ENCODE measurements around the gene NEDD8.

NEDD8 gene

DNA sequence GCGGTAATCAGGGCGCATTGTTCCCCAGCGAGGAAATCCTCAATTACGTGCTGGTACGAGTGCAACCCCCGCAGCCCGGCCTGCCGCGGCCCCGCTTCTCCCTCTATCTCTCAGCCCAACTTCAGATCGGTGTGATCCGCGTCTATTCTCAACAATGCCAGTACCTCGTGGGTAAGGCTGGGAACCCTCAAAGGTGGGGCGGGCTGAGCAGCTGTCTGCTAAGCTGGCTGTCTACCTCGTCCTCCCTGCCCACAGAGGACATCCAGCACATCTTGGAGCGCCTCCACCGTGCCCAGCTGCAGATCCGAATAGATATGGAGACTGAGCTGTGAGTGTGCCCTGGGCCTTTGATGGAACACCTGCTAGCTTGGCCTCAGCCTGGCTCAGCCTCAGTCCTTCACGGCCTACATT, 59.3 kb downstream of the NEDD8 start:
- no peak for TF ChIP-seq ZFX (IDR thresholded peaks at IDR 0.05; ENCODE audit: borderline replicate concordance)
- TF ChIP-seq, protein P1, sequence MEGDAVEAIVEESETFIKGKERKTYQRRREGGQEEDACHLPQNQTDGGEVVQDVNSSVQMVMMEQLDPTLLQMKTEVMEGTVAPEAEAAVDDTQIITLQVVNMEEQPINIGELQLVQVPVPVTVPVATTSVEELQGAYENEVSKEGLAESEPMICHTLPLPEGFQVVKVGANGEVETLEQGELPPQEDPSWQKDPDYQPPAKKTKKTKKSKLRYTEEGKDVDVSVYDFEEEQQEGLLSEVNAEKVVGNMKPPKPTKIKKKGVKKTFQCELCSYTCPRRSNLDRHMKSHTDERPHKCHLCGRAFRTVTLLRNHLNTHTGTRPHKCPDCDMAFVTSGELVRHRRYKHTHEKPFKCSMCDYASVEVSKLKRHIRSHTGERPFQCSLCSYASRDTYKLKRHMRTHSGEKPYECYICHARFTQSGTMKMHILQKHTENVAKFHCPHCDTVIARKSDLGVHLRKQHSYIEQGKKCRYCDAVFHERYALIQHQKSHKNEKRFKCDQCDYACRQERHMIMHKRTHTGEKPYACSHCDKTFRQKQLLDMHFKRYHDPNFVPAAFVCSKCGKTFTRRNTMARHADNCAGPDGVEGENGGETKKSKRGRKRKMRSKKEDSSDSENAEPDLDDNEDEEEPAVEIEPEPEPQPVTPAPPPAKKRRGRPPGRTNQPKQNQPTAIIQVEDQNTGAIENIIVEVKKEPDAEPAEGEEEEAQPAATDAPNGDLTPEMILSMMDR (IDR thresholded peaks at IDR 0.05), result no peak
- no peak overlapping the region for H3K27ac ChIP-seq

DNA sequence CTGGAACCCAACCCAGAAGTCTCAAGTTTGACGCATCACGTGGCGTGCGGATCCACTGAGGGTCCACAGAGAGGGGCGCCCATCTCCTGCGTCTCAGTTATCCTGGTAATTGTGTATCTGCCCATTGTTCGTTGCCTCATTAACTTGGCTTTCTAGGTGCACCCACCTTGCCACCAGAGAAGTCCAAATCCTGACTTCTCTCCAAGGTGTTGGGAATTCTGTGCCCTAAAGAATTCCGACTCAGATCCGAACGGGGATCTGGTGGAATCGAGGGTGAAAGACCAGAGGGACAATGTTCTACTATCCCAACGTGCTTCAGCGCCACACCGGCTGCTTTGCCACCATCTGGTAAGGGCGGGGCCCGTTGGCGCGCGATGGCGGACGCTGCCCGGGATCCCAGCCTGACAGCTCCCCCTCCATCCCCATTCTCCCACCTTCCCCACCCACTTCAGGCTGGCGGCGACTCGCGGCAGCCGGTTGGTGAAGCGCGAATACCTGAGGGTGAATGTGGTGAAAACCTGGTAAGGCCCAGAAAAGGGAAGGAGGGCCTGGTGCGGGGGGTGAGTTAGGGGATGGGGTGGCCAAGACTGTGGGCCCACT, 59.8 kb downstream of the NEDD8 start:
- no peak for TF ChIP-seq ZFX (IDR thresholded peaks at IDR 0.05; ENCODE audit: borderline replicate concordance)
- TF ChIP-seq, protein P1 (IDR thresholded peaks at IDR 0.05), result no peak
- no peak overlapping the region for H3K27ac ChIP-seq

DNA sequence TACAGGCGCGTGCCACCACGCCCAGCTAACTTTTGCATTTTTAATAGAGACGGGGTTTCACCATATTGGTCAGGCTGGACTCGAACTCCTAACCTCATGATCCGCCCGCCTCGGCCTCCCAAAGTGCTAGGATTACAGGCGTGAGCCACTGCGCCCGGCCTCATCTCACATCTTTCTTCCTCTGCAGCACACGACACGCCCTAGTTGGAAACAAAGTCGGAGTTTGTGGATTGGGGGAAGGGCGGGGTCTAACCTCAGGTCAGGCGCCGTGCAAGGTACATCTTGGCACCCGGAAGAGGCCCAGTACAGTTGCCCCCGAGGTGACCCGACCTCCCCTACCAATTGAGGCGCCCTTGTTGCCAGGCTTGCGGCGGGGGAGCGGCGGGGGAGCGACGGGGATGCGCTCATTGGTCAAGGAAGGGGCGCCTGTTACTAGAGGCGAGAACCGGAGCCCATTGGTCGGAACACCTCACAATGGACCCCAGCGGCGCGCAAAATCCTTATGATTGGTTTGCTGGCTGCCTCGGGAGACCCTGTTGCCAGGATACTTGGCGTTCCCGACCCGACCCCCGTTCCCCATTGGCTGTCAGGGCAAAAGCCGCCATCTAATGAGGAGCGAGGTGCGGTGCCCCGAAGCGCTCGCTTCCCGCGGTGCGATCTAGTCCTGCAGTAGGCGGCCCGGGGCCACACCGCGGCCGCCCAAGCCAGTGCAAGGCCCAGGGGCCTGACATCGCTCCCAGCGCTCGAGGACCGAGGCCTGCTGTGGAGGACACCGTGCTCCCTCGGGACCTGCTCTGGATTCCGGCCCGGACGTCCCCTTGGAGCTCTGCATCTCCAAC, 60.5 kb downstream of the NEDD8 start, which contains the start of gene REC8:
Gene REC8, plus strand, starts transcription at position 659 of the 839 bp plus-strand sequence. CDS start 473 bp downstream, outside the sequence.
- TF ChIP-seq ZFX (IDR thresholded peaks at IDR 0.05; ENCODE audit: borderline replicate concordance), result no peak
- TF ChIP-seq, protein P1 (IDR thresholded peaks at IDR 0.05), result no peak
- no peak within 1 kb of the TSS for H3K27ac ChIP-seq

DNA sequence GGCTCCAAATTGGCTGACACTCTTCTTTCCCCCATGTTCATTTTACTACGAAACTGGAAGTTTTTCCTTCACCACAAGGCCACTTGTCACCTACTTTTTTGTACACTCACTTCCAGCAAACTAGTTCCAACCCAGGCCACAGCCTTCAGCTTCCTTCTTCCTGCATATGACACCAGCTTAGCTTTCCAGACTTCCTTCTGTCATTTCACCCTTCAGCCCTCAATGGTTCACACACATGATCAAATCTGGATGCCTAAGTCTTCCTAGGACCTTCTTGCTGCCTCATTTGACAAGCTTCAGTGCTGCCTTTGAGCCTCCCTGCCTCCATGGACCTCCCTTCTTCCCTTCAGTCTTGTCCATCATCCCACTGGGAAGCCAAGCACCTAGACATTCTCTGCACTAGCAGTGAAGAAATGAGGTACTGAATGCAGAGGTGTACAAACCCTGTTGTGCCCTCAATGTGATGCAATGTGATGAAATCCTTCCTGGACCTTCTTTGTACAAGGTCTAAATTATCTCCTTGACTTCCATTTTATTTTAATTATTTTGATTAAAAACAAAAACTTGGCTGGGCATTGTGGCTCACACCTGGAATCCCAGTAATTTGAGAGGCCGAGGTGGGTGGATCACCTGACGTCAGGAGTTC, 64.6 kb downstream of the NEDD8 start:
- no peak for TF ChIP-seq ZFX (IDR thresholded peaks at IDR 0.05; ENCODE audit: borderline replicate concordance)
- TF ChIP-seq, protein P1 (IDR thresholded peaks at IDR 0.05), result no peak

More for the DNA sequence above, 64.6 kb downstream of the NEDD8 start:
- no peak overlapping the region for H3K27ac ChIP-seq
